Liver (tissue), 9 donors: ENCODE measurements around the gene RNF157. TPM values are rescaled to one million over a fixed set of nuclear protein-coding genes. Genes with fewer than 3 reads are reported as not detected.

Experiments used
- DNase-seq: peaks from one replicate; pipeline ENCODE4 v3.0.0-alpha.2; 2017; ENCODE audit warnings: low spot score
- H3K27ac ChIP-seq, 2 donors: one replicate each; pipeline ENCODE4 v1.7.0; 2013; ENCODE audit warnings: inconsistent platforms in 2 of 2, low read length in 2 of 2, control low read depth in 1 of 2, low read depth in 1 of 2, mild to moderate bottlenecking in 1 of 2
- H3K27me3 ChIP-seq, 4 donors: one replicate each; pipeline versions ENCODE4 v1.6.1 to v1.7.0; 2013; ENCODE audit warnings: low read length in 3 of 4, inconsistent platforms in 1 of 4, mild to moderate bottlenecking in 1 of 4, moderate library complexity in 1 of 4; ENCODE audit not compliant: control insufficient read depth in 4 of 4, insufficient read depth in 4 of 4
- H3K36me3 ChIP-seq, 4 donors: one replicate each; pipeline versions ENCODE4 v1.6.1 to v1.7.0; 2013; ENCODE audit warnings: low read length in 3 of 4, mild to moderate bottlenecking in 3 of 4, low read depth in 1 of 4, moderate library complexity in 1 of 4; ENCODE audit not compliant: control insufficient read depth in 4 of 4, insufficient read depth in 3 of 4
- H3K4me1 ChIP-seq, 4 donors: one replicate each; pipeline versions ENCODE4 v1.6.1 to v1.7.0; 2013; ENCODE audit warnings: low read length in 3 of 4, mild to moderate bottlenecking in 3 of 4, moderate library complexity in 1 of 4; ENCODE audit not compliant: control insufficient read depth in 4 of 4, insufficient read depth in 4 of 4
- H3K4me3 ChIP-seq, 3 donors: one replicate each; pipeline versions ENCODE4 v1.6.1 to v1.7.0; 2013; ENCODE audit warnings: low read length in 3 of 3, control low read depth in 1 of 3, low read depth in 1 of 3, mild to moderate bottlenecking in 1 of 3
- H3K9ac ChIP-seq, 2 donors: one replicate each; pipeline ENCODE4 v1.7.0; 2013; ENCODE audit warnings: low read length in 2 of 2, mild to moderate bottlenecking in 2 of 2, moderate library complexity in 2 of 2, control low read depth in 1 of 2, low read depth in 1 of 2
- H3K9me3 ChIP-seq, 4 donors: one replicate each; pipeline versions ENCODE4 v1.6.1 to v1.7.0; 2013; ENCODE audit warnings: low read length in 3 of 4; ENCODE audit not compliant: control insufficient read depth in 4 of 4
- EGR1 ChIP-seq, 2 donors: IDR thresholded peaks; 2 replicates each; pipeline ENCODE4 v1.6.1; 2016 to 2018; ENCODE audit warnings: antibody characterized with exemption in 2 of 2, low read depth in 2 of 2
- FOXA1 ChIP-seq: IDR thresholded peaks from 2 replicates; pipeline ENCODE4 v1.6.1; 2016; ENCODE audit warnings: antibody characterized with exemption
- FOXA2 ChIP-seq: IDR thresholded peaks from 2 replicates; pipeline ENCODE4 v1.6.1; 2016; ENCODE audit warnings: antibody characterized with exemption
- GABPA ChIP-seq, 2 donors: IDR thresholded peaks in 1 of 2; conservative IDR thresholded peaks in 1 of 2; 2 replicates each; pipeline ENCODE4 v1.6.1; 2016; ENCODE audit warnings: antibody characterized with exemption in 2 of 2, mild to moderate bottlenecking in 1 of 2, moderate library complexity in 1 of 2
- HNF4A ChIP-seq, 2 donors: conservative IDR thresholded peaks; 2 replicates each; pipeline ENCODE4 v1.6.1; 2016; ENCODE audit warnings: antibody characterized with exemption in 2 of 2, mild to moderate bottlenecking in 2 of 2
- HNF4G ChIP-seq: IDR thresholded peaks from 2 replicates; pipeline ENCODE4 v1.6.1; 2016; ENCODE audit warnings: antibody characterized with exemption
- JUND ChIP-seq, 2 donors: IDR thresholded peaks; 2 replicates each; pipeline ENCODE4 v1.6.1; 2016; ENCODE audit warnings: antibody characterized with exemption in 2 of 2
- NR2F2 ChIP-seq: IDR thresholded peaks from 2 replicates; pipeline ENCODE4 v1.6.1; 2016; ENCODE audit warnings: antibody characterized with exemption
- RAD21 ChIP-seq, 2 donors: IDR thresholded peaks; 2 replicates each; pipeline ENCODE4 v1.6.1; 2016; ENCODE audit warnings: antibody characterized with exemption in 2 of 2, mild to moderate bottlenecking in 2 of 2
- RXRA ChIP-seq, 2 donors: IDR thresholded peaks; 2 replicates each; pipeline ENCODE4 v1.6.1; 2017 to 2018; ENCODE audit warnings: antibody characterized with exemption in 2 of 2, mild to moderate bottlenecking in 1 of 2
- SP1 ChIP-seq: IDR thresholded peaks from 2 replicates; pipeline ENCODE4 v1.6.1; 2018; ENCODE audit warnings: antibody characterized with exemption, mild to moderate bottlenecking
- TAF1 ChIP-seq: conservative IDR thresholded peaks from 2 replicates; pipeline ENCODE4 v1.6.1; 2016; ENCODE audit warnings: antibody characterized with exemption, mild to moderate bottlenecking
- WGBS: extraction: QIAGEN DNeasy Blood & Tissue Kit; methylation state at CpG from one replicate; pipeline ENCODE4 v1.1.7; 2013; 5-methylcytosine and 5-hydroxymethylcytosine counted together
- polyA plus RNA-seq, 2 donors: library from polyadenylated mRNA; stranded (reverse) in 1 of 2; unstranded in 1 of 2; fragments of 200-250 nt in 1 of 2; fragments of >200 nt in 1 of 2; fragmentation: Nextera tagmentation in 1 of 2; extraction: Ambion mirVana in 1 of 2; gene quantifications; one replicate each; pipeline versions ENCODE4 v1.2.1 to v1.2.3, GENCODE V29; 2013 to 2015
- total RNA-seq, 2 donors: library from RNA; depleted of rRNA; stranded (reverse); fragments of >200 nt; gene quantifications; one replicate each; pipeline ENCODE4 v1.2.3, GENCODE V29; 2014
- TF ChIP-seq, protein P1 (sequence below): IDR thresholded peaks from 2 replicates; pipeline ENCODE4 v1.6.1; 2016; ENCODE audit warnings: antibody characterized with exemption
- TF ChIP-seq, protein P2 (sequence below): IDR thresholded peaks from 2 replicates; pipeline ENCODE4 v1.6.1; 2016; ENCODE audit warnings: antibody characterized with exemption
- TF ChIP-seq, protein P3 (sequence below): IDR thresholded peaks from 2 replicates; pipeline ENCODE4 v1.6.1; 2016; ENCODE audit warnings: antibody characterized with exemption, mild to moderate bottlenecking
- TF ChIP-seq, protein P4 (sequence below): IDR thresholded peaks from 2 replicates; pipeline ENCODE4 v1.6.1; 2016; ENCODE audit warnings: antibody characterized with exemption
- donor health status: healthy.
- donor health status: healthy.
- donor health status: healthy.
- donor health status: healthy.
- donor health status: healthy.

Gene RNF157
- total and polyA plus RNA-seq, 4 donors: 0.42 to 2.9 (median 0.66) TPM

DNA sequence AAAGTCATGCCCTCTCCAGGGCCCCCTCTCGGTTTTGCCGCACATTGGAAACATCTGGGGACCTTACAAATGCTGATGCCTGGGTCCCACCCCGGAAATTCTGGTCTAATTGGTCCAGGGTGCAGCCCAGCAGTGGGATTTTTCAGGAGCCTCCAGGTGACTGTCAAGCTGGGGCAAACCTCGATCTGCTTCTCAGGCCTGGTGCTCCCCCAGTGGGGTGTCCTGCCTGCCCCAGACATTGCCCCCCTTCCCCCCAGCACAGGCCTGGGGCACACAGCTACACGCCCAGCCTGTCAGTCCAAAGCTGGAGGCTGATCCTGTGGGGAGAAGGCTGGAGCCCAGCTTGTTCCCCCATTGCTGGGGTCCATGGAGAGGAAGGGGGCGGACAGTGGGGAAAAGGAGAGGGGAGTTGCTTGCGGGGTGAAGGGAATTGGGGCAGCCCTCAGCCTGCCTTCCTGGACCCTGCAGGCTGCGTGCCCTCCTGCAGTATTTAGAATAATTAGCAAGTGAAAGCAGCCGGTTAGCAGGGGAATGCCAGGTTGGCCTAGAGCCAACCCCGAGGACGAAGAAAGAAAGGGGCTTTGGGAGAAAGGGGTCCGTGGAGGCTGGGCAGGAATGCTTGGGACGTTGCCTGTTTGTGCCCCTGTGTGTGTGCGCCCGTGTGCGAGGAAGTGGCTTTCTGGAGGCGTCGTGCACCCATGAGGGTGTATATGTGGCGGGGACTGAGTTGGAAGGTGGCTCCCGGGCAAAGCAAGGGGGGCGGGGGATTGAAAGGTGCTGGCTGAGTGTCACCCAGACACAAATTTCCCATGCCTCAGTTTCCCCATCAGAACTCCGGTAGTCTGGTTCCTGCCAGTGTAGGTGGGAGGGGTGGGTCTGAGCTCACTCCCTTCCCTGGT lies 105.1 kb downstream of the RNF157 start:
- Histone ChIP-seq H3K36me3 (no peaks in the 10 kb centered on the region), H3K9ac (no peak overlapping the region), H3K9me3 (no peaks in the 10 kb centered on the region), H3K4me1 (peaks cover 0 to 5% (median 1%) of the 10 kb centered on the region in 4 donors), H3K27ac (no peak overlapping the region), H3K4me3 (no peak overlapping the region), H3K27me3 (peaks cover 0 to 3% (median 1%) of the 10 kb centered on the region in 4 donors)
- TF ChIP-seq HNF4A (conservative IDR thresholded peaks at IDR 0.05) (no peak), GABPA (IDR thresholded peaks at IDR 0.05 in 1 of 2, conservative IDR thresholded peaks at IDR 0.05 in 1 of 2) (no peak), NR2F2 (no peak), TAF1 (no peak), RAD21 (IDR thresholded peaks at IDR 0.05) (no peak), RXRA (IDR thresholded peaks at IDR 0.05) (no peak), EGR1 (IDR thresholded peaks at IDR 0.05; ENCODE audit: low read depth in 2 of 2) (no peak), FOXA1 (no peak), JUND (IDR thresholded peaks at IDR 0.05) (no peak), SP1 (no peak), HNF4G (no peak)
- TF ChIP-seq, protein P1, sequence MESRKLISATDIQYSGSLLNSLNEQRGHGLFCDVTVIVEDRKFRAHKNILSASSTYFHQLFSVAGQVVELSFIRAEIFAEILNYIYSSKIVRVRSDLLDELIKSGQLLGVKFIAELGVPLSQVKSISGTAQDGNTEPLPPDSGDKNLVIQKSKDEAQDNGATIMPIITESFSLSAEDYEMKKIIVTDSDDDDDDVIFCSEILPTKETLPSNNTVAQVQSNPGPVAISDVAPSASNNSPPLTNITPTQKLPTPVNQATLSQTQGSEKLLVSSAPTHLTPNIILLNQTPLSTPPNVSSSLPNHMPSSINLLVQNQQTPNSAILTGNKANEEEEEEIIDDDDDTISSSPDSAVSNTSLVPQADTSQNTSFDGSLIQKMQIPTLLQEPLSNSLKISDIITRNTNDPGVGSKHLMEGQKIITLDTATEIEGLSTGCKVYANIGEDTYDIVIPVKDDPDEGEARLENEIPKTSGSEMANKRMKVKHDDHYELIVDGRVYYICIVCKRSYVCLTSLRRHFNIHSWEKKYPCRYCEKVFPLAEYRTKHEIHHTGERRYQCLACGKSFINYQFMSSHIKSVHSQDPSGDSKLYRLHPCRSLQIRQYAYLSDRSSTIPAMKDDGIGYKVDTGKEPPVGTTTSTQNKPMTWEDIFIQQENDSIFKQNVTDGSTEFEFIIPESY: no peak
- TF ChIP-seq, protein P2, sequence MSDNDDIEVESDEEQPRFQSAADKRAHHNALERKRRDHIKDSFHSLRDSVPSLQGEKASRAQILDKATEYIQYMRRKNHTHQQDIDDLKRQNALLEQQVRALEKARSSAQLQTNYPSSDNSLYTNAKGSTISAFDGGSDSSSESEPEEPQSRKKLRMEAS: no peak
- TF ChIP-seq, protein P3, sequence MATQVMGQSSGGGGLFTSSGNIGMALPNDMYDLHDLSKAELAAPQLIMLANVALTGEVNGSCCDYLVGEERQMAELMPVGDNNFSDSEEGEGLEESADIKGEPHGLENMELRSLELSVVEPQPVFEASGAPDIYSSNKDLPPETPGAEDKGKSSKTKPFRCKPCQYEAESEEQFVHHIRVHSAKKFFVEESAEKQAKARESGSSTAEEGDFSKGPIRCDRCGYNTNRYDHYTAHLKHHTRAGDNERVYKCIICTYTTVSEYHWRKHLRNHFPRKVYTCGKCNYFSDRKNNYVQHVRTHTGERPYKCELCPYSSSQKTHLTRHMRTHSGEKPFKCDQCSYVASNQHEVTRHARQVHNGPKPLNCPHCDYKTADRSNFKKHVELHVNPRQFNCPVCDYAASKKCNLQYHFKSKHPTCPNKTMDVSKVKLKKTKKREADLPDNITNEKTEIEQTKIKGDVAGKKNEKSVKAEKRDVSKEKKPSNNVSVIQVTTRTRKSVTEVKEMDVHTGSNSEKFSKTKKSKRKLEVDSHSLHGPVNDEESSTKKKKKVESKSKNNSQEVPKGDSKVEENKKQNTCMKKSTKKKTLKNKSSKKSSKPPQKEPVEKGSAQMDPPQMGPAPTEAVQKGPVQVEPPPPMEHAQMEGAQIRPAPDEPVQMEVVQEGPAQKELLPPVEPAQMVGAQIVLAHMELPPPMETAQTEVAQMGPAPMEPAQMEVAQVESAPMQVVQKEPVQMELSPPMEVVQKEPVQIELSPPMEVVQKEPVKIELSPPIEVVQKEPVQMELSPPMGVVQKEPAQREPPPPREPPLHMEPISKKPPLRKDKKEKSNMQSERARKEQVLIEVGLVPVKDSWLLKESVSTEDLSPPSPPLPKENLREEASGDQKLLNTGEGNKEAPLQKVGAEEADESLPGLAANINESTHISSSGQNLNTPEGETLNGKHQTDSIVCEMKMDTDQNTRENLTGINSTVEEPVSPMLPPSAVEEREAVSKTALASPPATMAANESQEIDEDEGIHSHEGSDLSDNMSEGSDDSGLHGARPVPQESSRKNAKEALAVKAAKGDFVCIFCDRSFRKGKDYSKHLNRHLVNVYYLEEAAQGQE: no peak
- TF ChIP-seq, protein P4, sequence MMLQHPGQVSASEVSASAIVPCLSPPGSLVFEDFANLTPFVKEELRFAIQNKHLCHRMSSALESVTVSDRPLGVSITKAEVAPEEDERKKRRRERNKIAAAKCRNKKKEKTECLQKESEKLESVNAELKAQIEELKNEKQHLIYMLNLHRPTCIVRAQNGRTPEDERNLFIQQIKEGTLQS: no peak
- DNase-seq: no peak
- WGBS: 73% methylated on average over 22 of the region's 22 CpGs

DNA sequence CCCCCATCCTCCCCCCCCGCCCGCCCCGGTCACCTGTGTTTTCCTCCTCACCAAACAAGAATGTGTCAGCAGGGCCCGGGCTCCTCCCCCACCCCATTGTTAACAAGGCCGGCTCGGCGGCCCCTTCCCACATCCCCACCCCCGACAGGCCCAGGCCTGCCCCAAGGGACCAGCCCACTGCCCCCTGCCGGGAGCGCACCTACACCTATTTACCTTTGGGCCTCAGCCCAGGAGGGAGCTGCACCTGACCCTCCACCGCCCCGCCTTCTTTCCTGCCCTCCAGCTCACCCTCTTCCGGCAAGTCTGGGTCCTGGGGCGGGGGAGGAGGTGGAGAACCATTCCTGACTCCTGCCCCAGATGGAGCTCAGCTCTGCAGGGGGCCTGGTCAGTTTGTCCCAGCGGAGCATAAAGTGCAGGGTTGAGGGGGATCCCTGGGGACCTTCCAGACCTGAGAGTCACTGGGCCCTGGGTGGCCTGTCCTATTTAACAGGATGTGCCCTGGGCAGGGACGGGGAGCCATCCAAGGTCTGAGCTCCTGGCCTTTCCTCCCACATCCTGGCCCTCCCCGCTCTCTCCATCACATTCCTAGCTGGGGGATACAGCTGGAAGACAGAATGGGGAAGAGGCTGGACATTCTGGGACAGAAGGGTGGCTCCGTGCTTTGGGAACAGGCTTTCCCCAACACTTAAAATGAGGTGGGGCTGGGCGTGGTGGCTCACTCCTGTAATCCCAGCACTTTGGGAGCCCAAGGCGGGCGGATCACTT lies 107.5 kb downstream of the RNF157 start:
- H3K36me3 ChIP-seq: no peaks in the 10 kb centered on the region
- no peak overlapping the region for H3K9ac ChIP-seq
- 54% methylated on average over 21 of the region's 21 CpGs for WGBS
- H3K4me3 ChIP-seq: no peak overlapping the region
- no peak overlapping the region for H3K27ac ChIP-seq
- no peak for DNase-seq
- H3K4me1 ChIP-seq: no peaks in the 10 kb centered on the region
- no peaks in the 10 kb centered on the region for H3K9me3 ChIP-seq
- H3K27me3 ChIP-seq: no peaks in the 10 kb centered on the region
- TF ChIP-seq TAF1: no peak
- TF ChIP-seq RAD21 (IDR thresholded peaks at IDR 0.05): no peak
- TF ChIP-seq HNF4A (conservative IDR thresholded peaks at IDR 0.05): no peak
- TF ChIP-seq EGR1 (IDR thresholded peaks at IDR 0.05; ENCODE audit: low read depth in 2 of 2): no peak
- no peak for TF ChIP-seq JUND (IDR thresholded peaks at IDR 0.05)
- TF ChIP-seq, protein P1: no peak
- TF ChIP-seq SP1: no peak
- TF ChIP-seq, protein P2: no peak
- TF ChIP-seq RXRA (IDR thresholded peaks at IDR 0.05): no peak
- TF ChIP-seq NR2F2: no peak
- TF ChIP-seq FOXA2: no peak
- no peak for TF ChIP-seq GABPA (IDR thresholded peaks at IDR 0.05 in 1 of 2, conservative IDR thresholded peaks at IDR 0.05 in 1 of 2)
- no peak for TF ChIP-seq FOXA1
